Right lobe of liver (tissue), 6 donors: ENCODE data around the gene EPOP. TPM values are rescaled to one million over a fixed set of nuclear protein-coding genes. Genes with fewer than 3 reads are reported as not detected.

Experiments used
- ATAC-seq, 4 donors: fragments of 200-7000 bp; cut with Tn5 transposase; one replicate each; pipeline ENCODE4 v1.9.1; 2020; ENCODE audit warnings: mild to moderate bottlenecking in 4 of 4, moderate library complexity in 4 of 4
- DNase-seq, 3 donors: peaks; one replicate each; pipeline ENCODE4 v3.0.0-alpha.2; 2020
- H3K27ac ChIP-seq, 3 donors: fragments of 200-600 bp; one replicate each; pipeline ENCODE4 v1.8.0; 2022
- H3K27me3 ChIP-seq, 2 donors: fragments of 200-600 bp; one replicate each; pipeline ENCODE4 v1.8.0; 2022
- H3K36me3 ChIP-seq, 4 donors: fragments of 200-600 bp; sonication (generic) in 1 of 4; one replicate each; pipeline versions ENCODE4 v1.5.1 to v1.8.0; 2017 to 2022; ENCODE audit warnings: control low read depth in 1 of 4
- H3K4me1 ChIP-seq, 4 donors: fragments of 200-600 bp; sonication (generic) in 1 of 4; one replicate each; pipeline versions ENCODE4 v1.5.1 to v1.8.0; 2017 to 2022; ENCODE audit warnings: control low read depth in 1 of 4
- H3K4me3 ChIP-seq, 3 donors: fragments of 200-600 bp; one replicate each; pipeline ENCODE4 v1.8.0; 2022
- H3K9me3 ChIP-seq, 4 donors: fragments of 200-600 bp; sonication (generic) in 1 of 4; one replicate each; pipeline versions ENCODE4 v1.5.1 to v1.8.0; 2017 to 2022; ENCODE audit warnings: control low read depth in 1 of 4
- POLR2A ChIP-seq: fragments of 450-650 bp; IDR thresholded peaks from one replicate; pipeline ENCODE4 v1.6.1; 2017; ENCODE audit warnings: antibody characterized with exemption, mild to moderate bottlenecking
- WGBS: methylation state at CpG from one replicate; pipeline ENCODE4 v1.1.6; 2018; ENCODE audit warnings: low coverage, low lambda C conversion rate; ENCODE audit not compliant: insufficient coverage; ENCODE audit errors: missing lambda C conversion rate; 5-methylcytosine and 5-hydroxymethylcytosine counted together
- intact Hi-C, 2 donors: fragments of 100-400 bp; cut with DNase I; formaldehyde crosslinking; loops; one replicate each; pipeline versions ENCODE4 v1.11.2 to v1.14.1; 2022
- total RNA-seq, 6 experiments: library from RNA; depleted of rRNA in 2 of 6; stranded (reverse); fragments of >200 nt in 2 of 6; fragmentation: NEBNext Ultra II Directional in 3 of 6; extraction: Animal tissue kit (Norgen Biotek cat#: 25700) in 3 of 6; gene quantifications; one replicate each; pipeline versions ENCODE4 v1.1.0 to v1.2.4, GENCODE V29; 2016 to 2023
- TF ChIP-seq, protein P1 (sequence below), 4 donors: fragments of 200-600 bp in 3 of 4; fragments of 450-650 bp in 1 of 4; IDR thresholded peaks; one replicate each; pipeline versions ENCODE4 v1.5.1 to v1.8.0; 2016 to 2022; ENCODE audit warnings: antibody characterized with exemption in 4 of 4, mild to moderate bottlenecking in 2 of 4
- donor health status: DM: no; HTN: yes; CAD: no.
- donor health status: DM: no; HTN: no; CAD: no.
- donor health status: DM: no; HTN: no; CAD: no.
- donor health status: DM: no; HTN: yes; CAD: no.
- donor health status: DM: no; HTN: yes; CAD: no.

Gene EPOP
- total RNA-seq, 6 experiments from 2014 or later = 1.1 to 6.0 (median 3.0) TPM

DNA sequence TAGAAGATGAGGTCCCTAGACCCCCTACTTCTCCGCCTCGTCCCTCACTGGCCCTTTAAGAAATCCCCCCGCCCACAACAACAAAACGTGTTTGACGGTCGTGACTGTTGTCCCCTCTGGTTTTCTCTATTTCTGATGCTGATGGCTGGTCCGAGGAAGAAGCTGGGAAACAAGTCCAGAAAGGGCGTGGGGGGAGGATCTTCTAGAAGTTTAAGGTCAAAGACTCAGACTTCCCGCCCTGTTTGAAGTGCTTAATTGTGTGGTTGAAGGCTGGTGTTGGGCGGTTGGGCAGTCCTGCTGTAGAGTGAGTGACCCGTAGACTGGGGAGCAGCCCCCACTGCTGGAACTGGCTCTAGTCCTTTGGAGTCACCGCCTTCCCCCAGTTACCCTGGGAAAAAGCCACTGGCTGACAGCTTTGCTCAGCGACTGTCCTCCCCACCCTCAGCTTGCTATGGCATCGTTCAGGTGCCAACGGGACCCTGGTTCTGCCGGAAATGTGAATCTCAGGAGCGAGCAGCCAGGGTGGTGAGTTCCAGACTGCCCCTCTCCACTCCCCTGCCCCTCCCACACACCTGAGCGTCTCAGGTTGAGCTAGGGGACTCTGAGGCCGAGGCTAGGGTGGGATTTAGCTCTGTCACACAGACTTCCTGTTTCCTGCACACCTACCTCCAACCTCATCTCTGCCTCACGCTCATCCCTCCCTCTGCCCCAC lies 31.9 kb upstream of the EPOP start:
- no peaks in the 10 kb centered on the region for H3K9me3 ChIP-seq
- peaks cover 0 to 6% (median 3%) of the 10 kb centered on the region in 4 donors for H3K36me3 ChIP-seq
- H3K27me3 ChIP-seq = no peaks in the 10 kb centered on the region
- H3K27ac ChIP-seq = peak overlapping the region in 1 of 3 donors; percentile 78
- DNase-seq = no peak
- 27% methylated on average over 15 of the region's 20 CpGs for WGBS
- peaks cover 0 to 7% (median 3%) of the 10 kb centered on the region in 4 donors for H3K4me1 ChIP-seq
- no peak for TF ChIP-seq POLR2A
- TF ChIP-seq, protein P1, sequence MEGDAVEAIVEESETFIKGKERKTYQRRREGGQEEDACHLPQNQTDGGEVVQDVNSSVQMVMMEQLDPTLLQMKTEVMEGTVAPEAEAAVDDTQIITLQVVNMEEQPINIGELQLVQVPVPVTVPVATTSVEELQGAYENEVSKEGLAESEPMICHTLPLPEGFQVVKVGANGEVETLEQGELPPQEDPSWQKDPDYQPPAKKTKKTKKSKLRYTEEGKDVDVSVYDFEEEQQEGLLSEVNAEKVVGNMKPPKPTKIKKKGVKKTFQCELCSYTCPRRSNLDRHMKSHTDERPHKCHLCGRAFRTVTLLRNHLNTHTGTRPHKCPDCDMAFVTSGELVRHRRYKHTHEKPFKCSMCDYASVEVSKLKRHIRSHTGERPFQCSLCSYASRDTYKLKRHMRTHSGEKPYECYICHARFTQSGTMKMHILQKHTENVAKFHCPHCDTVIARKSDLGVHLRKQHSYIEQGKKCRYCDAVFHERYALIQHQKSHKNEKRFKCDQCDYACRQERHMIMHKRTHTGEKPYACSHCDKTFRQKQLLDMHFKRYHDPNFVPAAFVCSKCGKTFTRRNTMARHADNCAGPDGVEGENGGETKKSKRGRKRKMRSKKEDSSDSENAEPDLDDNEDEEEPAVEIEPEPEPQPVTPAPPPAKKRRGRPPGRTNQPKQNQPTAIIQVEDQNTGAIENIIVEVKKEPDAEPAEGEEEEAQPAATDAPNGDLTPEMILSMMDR (IDR thresholded peaks at IDR 0.05) = no peak
- ATAC-seq = no peak
- intact Hi-C loops = no loop called here
- H3K4me3 ChIP-seq = peak overlapping the region; percentile 55 to 82 (median 57)

DNA sequence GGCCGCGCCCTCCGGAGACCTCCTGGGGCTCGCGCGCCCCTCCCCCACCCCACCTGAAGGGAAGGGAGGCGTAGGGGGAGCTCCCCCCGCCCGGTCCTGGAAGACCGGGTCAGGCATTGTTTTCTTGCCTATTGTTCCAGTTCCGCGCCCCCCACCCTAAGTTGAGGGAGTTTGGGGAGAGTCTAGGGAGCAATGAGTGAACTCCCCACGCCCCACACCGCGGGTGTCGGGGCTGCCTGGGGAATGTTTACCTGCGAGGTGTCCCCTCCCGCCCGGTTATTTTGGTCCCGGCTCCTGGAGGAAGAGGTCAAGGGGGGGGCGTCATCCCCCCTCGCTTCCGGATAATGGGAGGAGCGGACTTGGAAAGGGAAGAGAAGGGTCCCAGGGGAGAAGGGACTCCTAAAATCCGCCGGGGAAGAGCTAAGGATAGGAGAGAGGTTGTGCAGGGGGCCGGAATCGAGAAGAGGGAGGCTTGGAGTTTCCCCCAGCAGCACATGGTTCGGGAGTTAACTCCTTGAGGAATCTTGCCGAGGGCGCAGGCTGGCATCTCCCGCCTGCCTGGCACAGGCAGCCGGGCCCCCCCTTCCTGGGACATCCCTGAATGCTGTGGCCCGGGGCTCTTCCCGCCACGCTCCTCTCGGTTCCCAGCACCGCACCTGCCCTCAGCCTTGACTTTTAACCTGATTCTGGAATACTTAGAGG lies 31.2 kb upstream of the EPOP start:
- Histone ChIP-seq H3K36me3 (peaks cover 0 to 6% (median 3%) of the 10 kb centered on the region in 4 donors), H3K9me3 (no peaks in the 10 kb centered on the region), H3K27me3 (no peaks in the 10 kb centered on the region), H3K4me3 (peak overlapping the region; percentile 55 to 82 (median 57)), H3K4me1 (peaks cover 0 to 12% (median 6%) of the 10 kb centered on the region in 4 donors), H3K27ac (peak overlapping the region; percentile 40 to 93 (median 78))
- TF ChIP-seq, protein P1 (IDR thresholded peaks at IDR 0.05) = no peak
- TF ChIP-seq POLR2A = no peak
- ATAC-seq (no peak), DNase-seq (peak in 1 of 3 donors; percentile 54)
- intact Hi-C loops = no loop called here
- WGBS = 3% methylated on average over 22 of the region's 38 CpGs

DNA sequence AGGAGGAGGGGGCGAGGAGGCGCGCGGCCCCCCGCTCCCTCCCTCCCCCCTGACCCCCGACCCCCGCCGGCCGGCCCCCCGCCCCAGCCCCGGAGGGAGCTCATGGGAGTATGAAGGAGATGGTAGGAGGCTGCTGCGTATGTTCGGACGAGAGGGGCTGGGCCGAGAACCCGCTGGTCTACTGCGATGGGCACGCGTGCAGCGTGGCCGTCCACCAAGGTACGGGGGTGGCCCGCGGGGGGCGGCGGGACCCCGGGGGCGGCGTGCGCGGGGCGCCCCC lies 30.7 kb upstream of the EPOP start:
- intact Hi-C loops = no loop called here
- H3K36me3 ChIP-seq = peaks cover 0 to 6% (median 3%) of the 10 kb centered on the region in 4 donors
- no peaks in the 10 kb centered on the region for H3K27me3 ChIP-seq
- TF ChIP-seq, protein P1 (IDR thresholded peaks at IDR 0.05) = no peak
- no peak for TF ChIP-seq POLR2A
- H3K4me1 ChIP-seq = peaks cover 0 to 14% (median 6%) of the 10 kb centered on the region in 4 donors
- no peak for ATAC-seq
- peak overlapping the region; percentile 40 to 93 (median 78) for H3K27ac ChIP-seq
- peak in 2 of 3 donors; percentile 49 to 50 for DNase-seq
- peak overlapping the region; percentile 55 to 82 (median 57) for H3K4me3 ChIP-seq
- H3K9me3 ChIP-seq = no peaks in the 10 kb centered on the region
- no CpG with 5 or more reads among the region's 32 CpGs for WGBS

DNA sequence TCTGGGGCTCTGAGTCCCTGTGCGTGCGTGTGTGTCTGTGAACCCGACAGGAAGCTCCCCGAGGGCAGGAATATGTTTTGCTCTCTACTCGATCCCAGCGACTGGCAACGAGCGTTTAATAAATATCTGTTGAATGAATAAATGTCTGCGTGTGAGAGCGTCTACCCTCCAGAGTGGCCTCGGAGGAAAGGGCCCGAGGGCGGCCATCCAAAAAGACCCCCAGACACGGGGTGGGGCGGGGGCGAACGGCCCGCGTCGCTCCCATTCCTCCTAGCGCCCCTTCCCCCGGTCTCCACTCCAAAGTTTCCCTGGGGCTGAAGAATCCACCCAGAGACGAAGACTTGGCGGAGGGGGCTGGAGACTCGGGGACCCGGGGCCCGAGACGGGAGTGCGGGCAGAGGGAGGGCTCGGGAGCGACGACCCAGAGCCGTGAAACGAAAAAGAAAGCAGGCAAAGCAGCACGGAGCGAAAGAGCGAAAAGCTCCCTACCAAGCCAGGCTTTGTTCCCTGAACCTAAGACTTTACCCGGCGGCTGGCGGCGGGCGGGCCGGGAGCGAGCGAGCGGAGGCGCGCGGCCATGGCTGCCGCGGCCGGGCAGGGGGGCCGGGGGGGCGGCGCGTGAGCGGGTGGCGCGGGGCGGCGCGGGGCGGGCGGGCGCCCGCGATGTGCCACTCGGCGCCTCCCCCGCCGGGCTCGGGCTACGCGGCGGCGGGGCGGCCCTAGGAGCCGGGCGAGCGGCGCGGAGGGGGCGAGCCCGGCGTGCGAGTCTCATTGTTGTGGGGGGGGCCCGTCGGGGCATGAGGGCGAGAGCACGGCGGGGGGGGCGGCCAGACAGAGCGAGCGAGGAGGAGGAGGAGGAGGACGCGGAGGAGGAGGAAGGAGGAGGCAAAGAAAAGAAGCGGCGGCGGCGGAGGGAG lies 30.1 kb upstream of the EPOP start, which contains the start of gene MLLT6:
TSS of gene MLLT6 (plus strand) at position 668 of the 917 bp plus-strand sequence. CDS start 360 bp downstream, outside the sequence.
- ATAC-seq = peak; percentile 4 to 39 (median 26)
- peak; percentile 74 to 81 (median 79) for DNase-seq
- under 1% methylated on average over 59 of the region's 100 CpGs for WGBS
- Histone ChIP-seq H3K27me3 (no peaks in the 10 kb centered on the region), H3K36me3 (peaks cover 0 to 5% (median 2%) of the 10 kb centered on the region in 4 donors), H3K4me3 (peak within 1 kb of the TSS; percentile 75 to 86 (median 82)), H3K4me1 (peaks cover 0 to 14% (median 6%) of the 10 kb centered on the region in 4 donors), H3K9me3 (no peaks in the 10 kb centered on the region), H3K27ac (peak within 1 kb of the TSS; percentile 91 to 94 (median 93))
- TF ChIP-seq, protein P1 (IDR thresholded peaks at IDR 0.05) = no peak
- TF ChIP-seq POLR2A = peak; percentile 25
- intact Hi-C loops = no loop called here
